Measurements from ENCODE around the gene RPP25L.

The RPP25L gene

GRCh38 chr9:34566972-34567371 is 44.9 kb downstream of the RPP25L start:
- ChIA-PET CTCF (no interaction called here), POLR2A (no interaction called here)
- no peak for DNase-seq (ENCODE audit: extremely low spot score)
- TF ChIP-seq BHLHE40 (IDR thresholded peaks at IDR 0.05; ENCODE audit: borderline replicate concordance), result no peak
- no peak for TF ChIP-seq FOXK2 (IDR thresholded peaks at IDR 0.05)
- no peak for TF ChIP-seq ZNF384 (IDR thresholded peaks at IDR 0.05)
- no peak for TF ChIP-seq HDGF (IDR thresholded peaks at IDR 0.05; ENCODE audit: borderline replicate concordance)
- TF ChIP-seq PKNOX1 (IDR thresholded peaks at IDR 0.05), result no peak
- no peak for TF ChIP-seq L3MBTL2 (conservative IDR thresholded peaks at IDR 0.05)
- no peak for TF ChIP-seq TARDBP (IDR thresholded peaks at IDR 0.05)
- no peak for TF ChIP-seq LEF1 (IDR thresholded peaks at IDR 0.05; ENCODE audit: borderline replicate concordance)
- TF ChIP-seq SUZ12 (IDR thresholded peaks at IDR 0.05), result no peak
- no peak for TF ChIP-seq FOXM1 (IDR thresholded peaks at IDR 0.05; ENCODE audit: borderline replicate concordance)
- TF ChIP-seq CTBP1 (IDR thresholded peaks at IDR 0.05; ENCODE audit: borderline replicate concordance), result no peak
- no peak for TF ChIP-seq ARNT (IDR thresholded peaks at IDR 0.05)
- no peak for TF ChIP-seq ELF4 (IDR thresholded peaks at IDR 0.05)
- TF ChIP-seq FOXA1 (IDR thresholded peaks at IDR 0.05), result no peak
- TF ChIP-seq SP1 (IDR thresholded peaks at IDR 0.05), result no peak
- no peak for TF ChIP-seq NFRKB (IDR thresholded peaks at IDR 0.05)

- POLR2A ChIA-PET, result no interaction called here
These were observed 45.6 kb downstream of the RPP25L start for GRCh38 chr9:34566322-34566721.

DNA sequence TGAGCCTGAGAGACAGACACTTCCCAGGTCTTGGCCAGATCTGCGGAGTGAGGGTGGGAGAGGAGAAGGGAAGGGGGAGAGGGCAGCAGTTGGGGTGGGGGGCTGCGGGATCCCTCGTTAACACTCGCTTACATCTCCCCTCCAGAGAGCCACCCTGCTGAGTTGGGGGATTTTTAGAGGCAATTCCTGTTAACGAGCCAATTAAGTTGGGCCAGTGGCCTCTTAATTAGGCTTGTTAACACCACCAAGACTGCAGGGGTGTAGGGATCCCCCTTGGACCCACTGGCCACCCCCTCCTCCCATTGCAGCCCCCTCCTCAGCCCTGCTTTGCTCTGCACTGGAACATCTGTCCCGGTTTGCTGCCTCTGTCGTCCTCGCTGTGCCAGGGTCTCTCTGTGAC is 46.0 kb downstream of the RPP25L start:
- ChIA-PET POLR2A (no interaction called here), CTCF (no interaction called here)
- DNase-seq (ENCODE audit: extremely low spot score), result no peak
- TF ChIP-seq SUZ12 (IDR thresholded peaks at IDR 0.05) (no peak), HDGF (IDR thresholded peaks at IDR 0.05; ENCODE audit: borderline replicate concordance) (no peak), FOXM1 (IDR thresholded peaks at IDR 0.05; ENCODE audit: borderline replicate concordance) (no peak), ARNT (IDR thresholded peaks at IDR 0.05) (no peak), L3MBTL2 (conservative IDR thresholded peaks at IDR 0.05) (no peak), ELF4 (IDR thresholded peaks at IDR 0.05) (no peak)

More at GRCh38 chr9:34566322-34566721, 45.6 kb downstream of the RPP25L start:
- no peak for TF ChIP-seq NFRKB (IDR thresholded peaks at IDR 0.05)
- TF ChIP-seq HDGF (IDR thresholded peaks at IDR 0.05; ENCODE audit: borderline replicate concordance), result no peak
- TF ChIP-seq ZNF384 (IDR thresholded peaks at IDR 0.05), result no peak
- no peak for TF ChIP-seq ELF4 (IDR thresholded peaks at IDR 0.05)
- TF ChIP-seq CTBP1 (IDR thresholded peaks at IDR 0.05; ENCODE audit: borderline replicate concordance), result no peak
- TF ChIP-seq LEF1 (IDR thresholded peaks at IDR 0.05; ENCODE audit: borderline replicate concordance), result no peak
- TF ChIP-seq BHLHE40 (IDR thresholded peaks at IDR 0.05; ENCODE audit: borderline replicate concordance), result no peak
- TF ChIP-seq TARDBP (IDR thresholded peaks at IDR 0.05), result no peak
- no peak for TF ChIP-seq FOXK2 (IDR thresholded peaks at IDR 0.05)
- DNase-seq (ENCODE audit: extremely low spot score), result no peak
- CTCF ChIA-PET, result no interaction called here

GRCh38 chr9:34564617-34565016 is 47.3 kb downstream of the RPP25L start:
- DNase-seq (ENCODE audit: extremely low spot score), result no peak
- CTCF ChIA-PET, result no interaction called here
- TF ChIP-seq SP1 (IDR thresholded peaks at IDR 0.05) (no peak), FOXM1 (IDR thresholded peaks at IDR 0.05; ENCODE audit: borderline replicate concordance) (no peak), CTBP1 (IDR thresholded peaks at IDR 0.05; ENCODE audit: borderline replicate concordance) (no peak), LEF1 (IDR thresholded peaks at IDR 0.05; ENCODE audit: borderline replicate concordance) (no peak), TARDBP (IDR thresholded peaks at IDR 0.05) (no peak), FOXK2 (IDR thresholded peaks at IDR 0.05) (no peak), PKNOX1 (IDR thresholded peaks at IDR 0.05) (no peak), ARNT (IDR thresholded peaks at IDR 0.05) (no peak), ELF4 (IDR thresholded peaks at IDR 0.05) (no peak), SUZ12 (IDR thresholded peaks at IDR 0.05) (no peak), BHLHE40 (IDR thresholded peaks at IDR 0.05; ENCODE audit: borderline replicate concordance) (no peak), FOXA1 (IDR thresholded peaks at IDR 0.05) (no peak), HDGF (IDR thresholded peaks at IDR 0.05; ENCODE audit: borderline replicate concordance) (no peak), NFRKB (IDR thresholded peaks at IDR 0.05) (no peak)
- POLR2A ChIA-PET, result no interaction called here

GRCh38 chr9:34563262-34563661 is 48.6 kb downstream of the RPP25L start:
- ChIA-PET CTCF (interaction anchor here (0.6 to 1.2 kb wide), 2 partner anchors 9 to 28 kb away, joined by 3 to 4 read pairs; no protein-coding TSS in a partner anchor), POLR2A (no interaction called here)
- DNase-seq (ENCODE audit: extremely low spot score), result no peak
- no peak for TF ChIP-seq FOXM1 (IDR thresholded peaks at IDR 0.05; ENCODE audit: borderline replicate concordance)
- TF ChIP-seq ARNT (IDR thresholded peaks at IDR 0.05), result no peak
- TF ChIP-seq FOXA1 (IDR thresholded peaks at IDR 0.05), result no peak
- no peak for TF ChIP-seq NFRKB (IDR thresholded peaks at IDR 0.05)
- no peak for TF ChIP-seq BHLHE40 (IDR thresholded peaks at IDR 0.05; ENCODE audit: borderline replicate concordance)
- TF ChIP-seq LEF1 (IDR thresholded peaks at IDR 0.05; ENCODE audit: borderline replicate concordance), result no peak
- no peak for TF ChIP-seq ZNF384 (IDR thresholded peaks at IDR 0.05)
- TF ChIP-seq TARDBP (IDR thresholded peaks at IDR 0.05), result no peak
- no peak for TF ChIP-seq SUZ12 (IDR thresholded peaks at IDR 0.05)
- TF ChIP-seq L3MBTL2 (conservative IDR thresholded peaks at IDR 0.05), result no peak
- no peak for TF ChIP-seq FOXK2 (IDR thresholded peaks at IDR 0.05)
- TF ChIP-seq PKNOX1 (IDR thresholded peaks at IDR 0.05), result no peak
- TF ChIP-seq ELF4 (IDR thresholded peaks at IDR 0.05), result no peak
- TF ChIP-seq CTBP1 (IDR thresholded peaks at IDR 0.05; ENCODE audit: borderline replicate concordance), result no peak
- TF ChIP-seq HDGF (IDR thresholded peaks at IDR 0.05; ENCODE audit: borderline replicate concordance), result no peak
- TF ChIP-seq SP1 (IDR thresholded peaks at IDR 0.05), result no peak

DNA sequence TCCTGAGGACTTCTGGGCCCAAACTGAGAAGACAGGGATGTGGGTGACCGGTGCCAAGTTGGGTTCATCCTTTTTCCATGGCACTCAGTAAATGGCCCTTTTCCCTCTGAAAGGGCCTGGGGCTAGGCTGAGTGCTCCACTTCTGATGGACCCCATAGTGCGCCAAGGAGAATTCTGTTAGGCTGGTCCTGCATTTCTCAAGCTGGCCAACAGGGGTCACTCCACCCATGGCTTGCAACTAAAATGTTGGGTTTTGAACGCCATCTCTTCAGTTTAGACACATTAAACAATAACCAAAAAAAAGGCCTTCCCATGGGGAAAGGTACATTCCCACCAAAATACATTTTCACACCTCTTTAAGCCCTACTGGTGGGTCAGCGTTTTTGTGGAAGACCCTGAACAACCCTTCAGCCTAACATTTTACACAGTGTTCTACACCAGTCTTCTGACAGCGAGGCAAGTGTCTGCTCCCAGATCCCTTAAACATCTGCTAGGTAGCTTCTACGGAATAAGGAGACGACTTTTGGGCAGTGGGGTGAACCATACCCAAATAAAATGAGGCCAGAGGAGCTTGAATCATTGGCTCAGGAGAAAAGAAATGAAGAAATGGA is 49.7 kb downstream of the RPP25L start:
- peak; percentile 35 for DNase-seq (ENCODE audit: extremely low spot score)
- CTCF ChIA-PET, result interaction anchor here (0.6 kb wide), 1 partner anchor 374 kb away, joined by 3 read pairs; no protein-coding TSS in a partner anchor
- TF ChIP-seq LEF1 (IDR thresholded peaks at IDR 0.05; ENCODE audit: borderline replicate concordance), result no peak
- no peak for TF ChIP-seq CTBP1 (IDR thresholded peaks at IDR 0.05; ENCODE audit: borderline replicate concordance)
- TF ChIP-seq PKNOX1 (IDR thresholded peaks at IDR 0.05), result no peak
- TF ChIP-seq FOXM1 (IDR thresholded peaks at IDR 0.05; ENCODE audit: borderline replicate concordance), result no peak
- TF ChIP-seq SUZ12 (IDR thresholded peaks at IDR 0.05), result no peak
- TF ChIP-seq NFRKB (IDR thresholded peaks at IDR 0.05), result no peak
- TF ChIP-seq ARNT (IDR thresholded peaks at IDR 0.05), result no peak
- no peak for TF ChIP-seq BHLHE40 (IDR thresholded peaks at IDR 0.05; ENCODE audit: borderline replicate concordance)
- no peak for TF ChIP-seq FOXK2 (IDR thresholded peaks at IDR 0.05)
- TF ChIP-seq HDGF (IDR thresholded peaks at IDR 0.05; ENCODE audit: borderline replicate concordance), result no peak
- TF ChIP-seq ZNF384 (IDR thresholded peaks at IDR 0.05), result no peak
- POLR2A ChIA-PET, result no interaction called here
